ENCODE data around the gene PKHD1. TPM values are rescaled to one million over a fixed set of nuclear protein-coding genes. Genes with fewer than 3 reads are reported as not detected.

Gene PKHD1
- total and polyA plus RNA-seq, 2 of the 8 experiments (the other 6 are each of a cell fraction or from before 2014, with no cell fraction given) = 0.06 to 0.09 TPM

GRCh38 chr6:51844336-51844735, 243.1 kb downstream of the PKHD1 start:
- no peaks in the 10 kb centered on the region for H3K23me2 ChIP-seq (ENCODE audit: low read depth, low read length)
- H3K36me3 ChIP-seq (ENCODE audit: control insufficient read depth in 2 of 4, insufficient read depth in 4 of 4, low read length in 3 of 4) = no peaks in the 10 kb centered on the region
- H2AK5ac ChIP-seq (ENCODE audit: low read depth, low read length) = no peak overlapping the region
- H4K91ac ChIP-seq (replicated peaks; ENCODE audit: insufficient read length, low read length) = no peak overlapping the region
- no peak overlapping the region for H3K23ac ChIP-seq (ENCODE audit: insufficient read length)
- peaks cover 1 to 19% (median 11%) of the 10 kb centered on the region in 4 experiments; a peak in 6 of 7 replicates for H3K4me1 ChIP-seq (replicated peaks in 1 of 4; ENCODE audit: control insufficient read depth in 3 of 4, insufficient read depth in 4 of 4, low read length in 3 of 4)
- H4K5ac ChIP-seq (ENCODE audit: insufficient read length, low read depth, low read length) = no peak overlapping the region
- 84% methylated on average over 3 of the region's 3 CpGs; no CpG with 5 or more reads in 1 of the 2 experiments for WGBS, 2 experiments (ENCODE audit: extremely low coverage in 1 of 2, insufficient coverage in 1 of 2, insufficient read length in 1 of 2, insufficient replicate concordance in 2 of 2, low coverage in 1 of 2, low lambda C conversion rate in 2 of 2, missing lambda C conversion rate in 1 of 2)
- no peaks in the 10 kb centered on the region for H3K79me1 ChIP-seq (ENCODE audit: low read depth, low read length)
- H3K56ac ChIP-seq (replicated peaks; ENCODE audit: insufficient read length, low read depth, low read length) = no peak overlapping the region
- H2BK120ac ChIP-seq (replicated peaks; ENCODE audit: low read depth, low read length) = no peak overlapping the region
- H3K27ac ChIP-seq (ENCODE audit: low read depth, low read length) = no peak overlapping the region
- H4K8ac ChIP-seq (ENCODE audit: extremely low read depth, insufficient read depth, low read length) = no peak overlapping the region
- no peak overlapping the region for H2BK15ac ChIP-seq (ENCODE audit: low read length)
- no peak overlapping the region for H2BK20ac ChIP-seq (ENCODE audit: low read length)
- 0 out of 2 replicates have a peak overlapping the region, but pooled peaks have one; percentile 35 for H2AFZ ChIP-seq (ENCODE audit: low read length)
- ChIA-PET CTCF (ENCODE audit: partially characterized antibody) (interaction anchor here (0.8 to 3.2 kb wide), 17 partner anchors 10 to 1031 kb away, joined by 3 to 17 read pairs (median 4); no protein-coding TSS in a partner anchor), POLR2A (ENCODE audit: partially characterized antibody) (no interaction called here)
- no peaks in the 10 kb centered on the region for H4K20me1 ChIP-seq (replicated peaks in 1 of 2; ENCODE audit: control insufficient read depth in 1 of 2, insufficient read depth in 2 of 2, low read length in 2 of 2)
- no peak overlapping the region for H2BK5ac ChIP-seq (ENCODE audit: low read depth, low read length)
- no peaks in the 10 kb centered on the region for H3K27me3 ChIP-seq (replicated peaks in 1 of 4; ENCODE audit: control insufficient read depth in 3 of 4, extremely low read depth in 1 of 4, insufficient read depth in 3 of 4, low read length in 3 of 4)
- H3K79me2 ChIP-seq (ENCODE audit: control insufficient read depth in 1 of 2, insufficient read depth in 2 of 2, low read length in 2 of 2) = no peaks in the 10 kb centered on the region
- no peak overlapping the region for H2BK12ac ChIP-seq (ENCODE audit: low read depth, low read length)
- DNase-seq (ENCODE audit: low read depth in 1 of 2, low spot score in 2 of 2) (no peak), FAIRE-seq (peak; percentile 58)
- no peak overlapping the region for H3K9ac ChIP-seq (replicated peaks in 1 of 4; ENCODE audit: extremely low read depth in 1 of 4, low read depth in 3 of 4, low read length in 3 of 4)
- no peak overlapping the region for H3K4ac ChIP-seq (replicated peaks; ENCODE audit: insufficient read length, low read depth, low read length)
- H3K9me3 ChIP-seq (ENCODE audit: insufficient read depth in 2 of 2, low read depth in 1 of 2, low read length in 1 of 2) = no peaks in the 10 kb centered on the region
- no peak overlapping the region for H3K4me2 ChIP-seq (ENCODE audit: insufficient read depth in 1 of 2, low read depth in 2 of 2, low read length in 2 of 2)
- H3K14ac ChIP-seq (ENCODE audit: insufficient read length) = no peak overlapping the region
- no peak overlapping the region for H3K4me3 ChIP-seq (ENCODE audit: extremely low read depth in 1 of 4, insufficient read depth in 2 of 4, low read depth in 3 of 4, low read length in 4 of 4)
- H3K18ac ChIP-seq (ENCODE audit: extremely low read depth, low read length) = no peak overlapping the region
- TF ChIP-seq EGR1 (IDR thresholded peaks at IDR 0.05; ENCODE audit: borderline replicate concordance, low read depth, low read length) (no peak), SP4 (IDR thresholded peaks at IDR 0.05; ENCODE audit: low read length) (no peak), JUND (IDR thresholded peaks at IDR 0.05; ENCODE audit: low read length) (no peak), RFX5 (IDR thresholded peaks at IDR 0.05; ENCODE audit: borderline replicate concordance, low read depth, low read length) (no peak), CTCF (IDR thresholded peaks at IDR 0.05; ENCODE audit: control extremely low read depth in 1 of 3, insufficient read depth in 1 of 3, low read depth in 1 of 3, low read length in 3 of 3) (peak; percentile 37 to 65 (median 51)), NRF1 (IDR thresholded peaks at IDR 0.05; ENCODE audit: low read depth, low read length) (no peak), RBBP5 (IDR thresholded peaks at IDR 0.05; ENCODE audit: borderline replicate concordance, low read depth, low read length) (no peak), TAF1 (IDR thresholded peaks at IDR 0.05; ENCODE audit: low read depth, low read length) (no peak), RAD21 (IDR thresholded peaks at IDR 0.05 in 1 of 2, conservative IDR thresholded peaks at IDR 0.05 in 1 of 2; ENCODE audit: low read depth in 2 of 2, low read length in 2 of 2) (peak; percentile 80 to 84), ZNF274 (IDR thresholded peaks at IDR 0.05; ENCODE audit: borderline replicate concordance, extremely low read depth, low read length) (no peak), CHD2 (IDR thresholded peaks at IDR 0.05; ENCODE audit: low read length) (no peak), EP300 (IDR thresholded peaks at IDR 0.05; ENCODE audit: borderline replicate concordance in 1 of 2, low read depth in 2 of 2, low read length in 2 of 2) (no peak)

Data from H1 (cell line).